Adipocyte (in vitro differentiated cells): ENCODE results near the gene GH2.
"Not testable (repeated sequence)": the region's sequence is repeated elsewhere in the genome, so short reads cannot be mapped to it uniquely, and the experiment has no call there.

Experiments
- DNase-seq: peaks from one replicate; pipeline ENCODE4 v3.0.0-alpha.2; 2015; ENCODE audit warnings: low read depth
- H3K27me3 ChIP-seq: replicated peaks from 2 replicates; pipeline ENCODE4 v1.7.0; 2013; ENCODE audit warnings: mild to moderate bottlenecking, low read length, moderate library complexity; ENCODE audit not compliant: control insufficient read depth, insufficient read depth
- H3K36me3 ChIP-seq: 2 replicates; pipeline ENCODE4 v1.7.0; 2013; ENCODE audit warnings: low read length, mild to moderate bottlenecking, moderate library complexity; ENCODE audit not compliant: control insufficient read depth, insufficient read depth, severe bottlenecking
- H3K4me1 ChIP-seq: 2 replicates; pipeline ENCODE4 v1.7.0; 2013; ENCODE audit warnings: mild to moderate bottlenecking, low read length, moderate library complexity; ENCODE audit not compliant: control insufficient read depth, insufficient read depth
- H3K4me3 ChIP-seq: 2 replicates; pipeline ENCODE4 v1.7.0; 2013; ENCODE audit warnings: mild to moderate bottlenecking, low read length, moderate library complexity
- H3K9ac ChIP-seq: 2 replicates; pipeline ENCODE4 v1.7.0; 2013; ENCODE audit warnings: mild to moderate bottlenecking, low read length, moderate library complexity
- H3K9me3 ChIP-seq: 2 replicates; pipeline ENCODE4 v1.7.0; 2013; ENCODE audit warnings: mild to moderate bottlenecking, low read length, moderate library complexity; ENCODE audit not compliant: control insufficient read depth

The GH2 gene

GRCh38 chr17:63869491-63870291 lies 12.1 kb downstream of the GH2 start:
- not testable (repeated sequence) for H3K4me1 ChIP-seq, H3K9me3 ChIP-seq

GRCh38 chr17:63866625-63867024 lies 15.1 kb downstream of the GH2 start:
- H3K4me1 ChIP-seq, H3K9me3 ChIP-seq, H3K36me3 ChIP-seq, H3K4me3 ChIP-seq, H3K9ac ChIP-seq, H3K27me3 ChIP-seq: not testable (repeated sequence)
- peak; percentile 14 for DNase-seq

More at GRCh38 chr17:63869491-63870291, 12.1 kb downstream of the GH2 start:
- DNase-seq = peak; percentile 34
- not testable (repeated sequence) for H3K27me3 ChIP-seq, H3K9ac ChIP-seq, H3K4me3 ChIP-seq, H3K36me3 ChIP-seq

DNA sequence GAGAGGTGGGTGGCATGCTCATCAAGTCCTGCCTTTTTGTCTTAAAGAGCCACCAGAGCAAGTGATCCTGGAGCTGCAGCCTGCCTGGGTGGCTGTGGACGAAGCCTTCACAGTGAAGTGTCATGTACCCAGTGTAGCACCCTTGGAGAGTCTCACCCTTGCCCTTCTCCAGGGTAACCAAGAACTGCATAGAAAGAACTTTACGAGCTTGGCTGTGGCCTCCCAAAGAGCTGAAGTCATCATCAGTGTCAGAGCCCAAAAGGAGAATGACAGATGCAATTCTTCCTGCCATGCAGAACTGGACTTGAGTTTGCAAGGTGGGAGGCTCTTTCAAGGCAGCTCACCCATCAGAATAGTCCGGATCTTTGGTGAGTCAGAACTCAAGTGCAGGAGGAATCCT lies 22.5 kb downstream of the GH2 start:
- H3K27me3 ChIP-seq = no peaks in the 10 kb centered on the region

GRCh38 chr17:63856425-63856824 lies 25.3 kb downstream of the GH2 start:
- not testable (repeated sequence) for DNase-seq, H3K4me1 ChIP-seq, H3K9me3 ChIP-seq, H3K27me3 ChIP-seq, H3K4me3 ChIP-seq, H3K9ac ChIP-seq, H3K36me3 ChIP-seq

More for the DNA sequence above, 22.5 kb downstream of the GH2 start:
- no peak for DNase-seq
- H3K9ac ChIP-seq = no peak overlapping the region
- no peak overlapping the region for H3K4me3 ChIP-seq
- no peaks in the 10 kb centered on the region for H3K4me1 ChIP-seq
- no peaks in the 10 kb centered on the region for H3K36me3 ChIP-seq
- H3K9me3 ChIP-seq = no peaks in the 10 kb centered on the region

GRCh38 chr17:63855185-63855584 lies 26.6 kb downstream of the GH2 start:
- no peak for DNase-seq

DNA sequence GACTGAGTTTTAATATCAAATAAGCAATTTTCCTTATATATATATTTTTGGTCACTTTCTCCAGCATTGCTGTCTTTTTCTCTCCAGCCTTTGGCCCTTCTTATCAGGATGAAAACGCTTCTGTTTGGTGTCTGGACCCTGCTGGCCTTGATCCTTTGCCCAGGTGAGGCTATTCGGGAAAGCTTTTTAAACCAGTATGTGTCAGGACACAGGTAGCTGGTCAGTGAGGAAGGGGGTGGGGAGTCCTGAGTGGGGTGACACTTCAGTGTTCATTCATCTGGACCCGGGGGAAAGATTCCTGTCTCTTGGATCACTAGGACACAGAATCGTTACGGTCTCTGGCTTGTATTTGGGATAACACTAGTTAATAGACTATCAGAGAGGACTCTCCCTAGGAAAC lies 27.0 kb downstream of the GH2 start:
- no peaks in the 10 kb centered on the region for H3K4me1 ChIP-seq
- no peaks in the 10 kb centered on the region for H3K36me3 ChIP-seq
- no peaks in the 10 kb centered on the region for H3K9me3 ChIP-seq
- no peak overlapping the region for H3K9ac ChIP-seq
- H3K27me3 ChIP-seq = no peaks in the 10 kb centered on the region
- DNase-seq = no peak
- no peak overlapping the region for H3K4me3 ChIP-seq

More at GRCh38 chr17:63855185-63855584, 26.6 kb downstream of the GH2 start:
- Histone ChIP-seq H3K9ac (no peak overlapping the region), H3K4me3 (no peak overlapping the region), H3K4me1 (no peaks in the 10 kb centered on the region), H3K36me3 (no peaks in the 10 kb centered on the region), H3K9me3 (no peaks in the 10 kb centered on the region), H3K27me3 (no peaks in the 10 kb centered on the region)

- Histone ChIP-seq H3K9me3 (no peaks in the 10 kb centered on the region), H3K9ac (no peak overlapping the region), H3K4me1 (no peaks in the 10 kb centered on the region), H3K27me3 (no peaks in the 10 kb centered on the region), H3K4me3 (no peak overlapping the region), H3K36me3 (no peaks in the 10 kb centered on the region)
- no peak for DNase-seq
Observed at GRCh38 chr17:63853260-63853659, 28.5 kb downstream of the GH2 start.

DNA sequence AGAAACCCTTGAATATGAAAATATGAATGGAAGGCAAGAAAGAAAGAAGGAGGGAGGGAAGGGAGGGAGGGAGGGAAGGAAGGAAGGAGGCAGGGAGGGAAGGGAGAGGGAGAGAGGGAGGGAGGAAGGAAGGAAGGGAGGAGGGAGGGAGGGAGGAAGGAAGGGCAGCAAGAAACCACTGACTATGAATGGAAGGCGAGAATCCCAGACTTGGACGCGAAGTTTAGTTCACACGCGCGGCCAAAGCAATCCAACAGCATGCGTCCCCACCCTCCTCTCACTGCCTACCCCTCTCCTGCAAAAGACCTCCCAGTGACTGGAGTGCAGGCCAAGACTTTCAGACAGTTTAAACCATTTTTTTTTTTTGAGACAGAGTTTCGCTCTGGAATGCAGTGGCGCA lies 31.3 kb downstream of the GH2 start:
- no peaks in the 10 kb centered on the region for H3K4me1 ChIP-seq
- H3K9ac ChIP-seq = no peak overlapping the region
- no peak overlapping the region for H3K4me3 ChIP-seq
- no peaks in the 10 kb centered on the region for H3K27me3 ChIP-seq
- H3K36me3 ChIP-seq = no peaks in the 10 kb centered on the region
- no peak for DNase-seq
- H3K9me3 ChIP-seq = no peaks in the 10 kb centered on the region

DNA sequence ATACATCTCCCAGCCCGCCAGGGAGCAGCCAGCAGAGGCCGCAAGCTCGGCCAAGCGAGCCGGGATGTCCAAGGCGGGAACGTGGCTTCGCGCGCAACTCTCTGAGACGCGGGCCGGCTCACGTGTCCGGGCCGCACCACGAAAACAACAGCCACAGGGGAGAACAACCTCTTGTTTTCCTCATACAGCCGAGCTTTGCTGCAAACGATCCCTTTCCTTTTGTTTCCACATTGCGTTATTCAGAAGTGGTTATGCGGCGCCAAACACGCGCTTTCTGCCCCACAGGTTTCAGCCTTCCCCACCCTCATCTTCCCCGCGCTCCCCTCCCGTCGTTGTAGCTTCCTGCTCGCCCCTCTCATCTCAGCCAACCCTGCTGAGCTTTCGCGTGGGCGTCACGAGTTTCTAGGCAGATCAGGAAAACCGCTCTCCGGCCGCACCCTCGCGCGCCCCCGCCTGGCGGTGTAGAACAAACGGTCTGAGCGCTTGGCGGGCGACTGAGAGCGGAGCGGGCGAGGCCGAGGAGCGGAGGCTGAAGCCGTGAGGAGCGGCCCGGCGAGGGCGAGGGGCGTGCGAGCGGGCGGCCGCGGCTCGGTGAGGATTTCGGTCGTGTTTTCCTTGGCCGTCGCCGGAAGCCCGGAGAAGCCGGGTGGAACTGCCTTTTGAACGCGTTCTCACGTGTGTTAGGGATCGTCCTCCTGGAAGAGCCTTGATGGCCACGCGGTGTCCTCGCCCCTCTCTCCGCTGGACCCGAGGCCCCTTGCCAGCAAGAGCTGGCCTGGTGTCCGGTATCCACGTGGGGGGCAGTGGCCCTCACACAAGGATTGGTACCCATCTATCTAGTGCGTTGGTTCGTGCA lies 32.7 kb downstream of the GH2 start:
- H3K36me3 ChIP-seq = no peaks in the 10 kb centered on the region
- H3K4me1 ChIP-seq = peaks cover 4% of the 10 kb centered on the region
- peak overlapping the region; percentile 82 for H3K9ac ChIP-seq
- peak overlapping the region; percentile 65 for H3K4me3 ChIP-seq
- peak; percentile 92 for DNase-seq
- H3K9me3 ChIP-seq = no peaks in the 10 kb centered on the region
- no peaks in the 10 kb centered on the region for H3K27me3 ChIP-seq

DNA sequence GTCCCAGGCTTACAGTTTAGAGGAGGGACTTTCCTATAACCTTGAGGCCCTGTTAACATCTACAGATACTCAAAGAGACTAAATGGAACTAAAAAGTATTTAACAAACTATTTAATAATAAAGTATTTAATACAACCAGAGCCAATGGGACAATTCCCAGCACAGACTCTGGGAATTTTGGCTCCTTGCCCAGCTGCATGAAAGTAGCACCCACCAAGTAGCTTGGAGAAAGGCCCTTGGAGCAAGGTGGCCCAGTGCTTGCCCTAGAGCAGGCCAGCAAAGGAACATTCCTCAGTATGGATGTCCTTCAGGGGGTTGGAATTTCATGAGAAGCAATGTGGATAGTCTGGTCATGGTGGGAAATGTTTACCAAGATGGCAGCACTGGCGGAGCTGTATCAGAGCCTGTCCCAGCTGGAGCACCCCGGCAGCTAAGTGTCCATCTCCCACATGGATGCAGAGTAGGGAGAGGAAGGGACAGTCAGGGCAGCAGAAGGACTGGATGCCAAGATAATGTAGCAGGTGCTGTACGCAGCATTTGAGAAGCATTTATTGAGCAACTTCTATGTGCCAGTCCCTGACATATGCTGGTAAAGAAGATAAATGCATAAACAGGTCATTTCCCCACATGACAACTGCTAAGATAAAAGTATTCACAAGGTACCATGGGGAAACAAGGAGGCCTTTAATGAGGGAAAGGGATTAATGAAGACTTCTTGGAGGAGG lies 34.1 kb downstream of the GH2 start:
- no peak overlapping the region for H3K4me3 ChIP-seq
- H3K9me3 ChIP-seq = no peaks in the 10 kb centered on the region
- no peaks in the 10 kb centered on the region for H3K36me3 ChIP-seq
- H3K9ac ChIP-seq = no peak overlapping the region
- H3K4me1 ChIP-seq = peaks cover 9% of the 10 kb centered on the region
- DNase-seq = no peak
- H3K27me3 ChIP-seq = no peaks in the 10 kb centered on the region

DNA sequence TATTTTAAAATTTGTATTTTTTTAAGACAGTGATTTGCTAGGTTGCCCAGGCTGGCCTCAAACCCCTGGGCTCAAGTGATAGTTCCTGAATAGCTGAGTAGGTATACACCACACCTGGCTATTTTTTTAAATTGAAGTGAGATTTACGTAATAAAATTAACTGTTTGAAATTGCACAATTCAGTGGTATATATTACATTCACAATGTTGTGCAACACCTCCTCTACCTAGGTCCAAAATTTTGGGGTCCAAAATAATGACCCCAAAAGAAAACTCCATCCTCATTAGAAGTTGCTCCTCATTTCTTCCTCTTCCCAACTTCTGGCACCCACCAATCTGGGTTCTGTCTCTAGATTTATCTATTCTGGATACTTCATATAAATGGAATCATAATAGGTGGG lies 36.2 kb downstream of the GH2 start:
- no peaks in the 10 kb centered on the region for H3K9me3 ChIP-seq
- no peak overlapping the region for H3K4me3 ChIP-seq
- no peak for DNase-seq
- H3K4me1 ChIP-seq = peaks cover 17% of the 10 kb centered on the region
- H3K27me3 ChIP-seq = no peaks in the 10 kb centered on the region
- no peak overlapping the region for H3K9ac ChIP-seq
- no peaks in the 10 kb centered on the region for H3K36me3 ChIP-seq
